GM18909 (cell line): ENCODE data around the gene CSRP1.
"Not testable (repeated sequence)": the region's sequence is repeated elsewhere in the genome, so short reads cannot be mapped to it uniquely, and the experiment has no call there.

Experiments
- ATAC-seq: cut with Tn5 transposase; IDR thresholded peaks from one replicate; pipeline ENCODE4 v1.9.1; 2021; ENCODE audit warnings: mild to moderate bottlenecking; ENCODE audit not compliant: unreplicated experiment, poor library complexity

The CSRP1 gene

GRCh38 chr1:201538612-201539551, 32.0 kb upstream of the CSRP1 start, which contains the start of gene NAV1:
TSS of gene NAV1 (plus strand) at chr1:201539127. CDS start at chr1:201622885, 83,758 bp downstream.
- ATAC-seq: no peak

GRCh38 chr1:201537891-201538611, 31.1 kb upstream of the CSRP1 start:
- no peak for ATAC-seq

GRCh38 chr1:201537467-201537866, 30.5 kb upstream of the CSRP1 start:
- no peak for ATAC-seq

- ATAC-seq: no peak
Observed at GRCh38 chr1:201537028-201537427, 30.1 kb upstream of the CSRP1 start.

- no peak for ATAC-seq
Observed at GRCh38 chr1:201536558-201536957, 29.6 kb upstream of the CSRP1 start.

GRCh38 chr1:201535919-201536245, 29.0 kb upstream of the CSRP1 start:
- ATAC-seq: no peak

GRCh38 chr1:201535046-201535918, 28.4 kb upstream of the CSRP1 start:
- no peak for ATAC-seq

- no peak for ATAC-seq
Observed at GRCh38 chr1:201533836-201534235, 26.9 kb upstream of the CSRP1 start.

GRCh38 chr1:201531551-201532425, 24.9 kb upstream of the CSRP1 start:
- no peak for ATAC-seq

- ATAC-seq: no peak
Observed at GRCh38 chr1:201530741-201531531, 24.0 kb upstream of the CSRP1 start.

- ATAC-seq: no peak
Observed at GRCh38 chr1:201528631-201529252, 21.8 kb upstream of the CSRP1 start.

GRCh38 chr1:201527879-201528278, 21.0 kb upstream of the CSRP1 start:
- no peak for ATAC-seq

- ATAC-seq: no peak
Observed at GRCh38 chr1:201525193-201525778, 18.4 kb upstream of the CSRP1 start.

GRCh38 chr1:201520046-201520575, 13.2 kb upstream of the CSRP1 start:
- ATAC-seq: not testable (repeated sequence)

GRCh38 chr1:201518071-201518470, 11.1 kb upstream of the CSRP1 start:
- ATAC-seq: no peak

- no peak for ATAC-seq
Observed at GRCh38 chr1:201517631-201518030, 10.7 kb upstream of the CSRP1 start.

GRCh38 chr1:201516511-201517127, 9.7 kb upstream of the CSRP1 start:
- ATAC-seq: no peak
